Heart right ventricle (tissue), 16 donors: ENCODE measurements around the gene DHX30. TPM values are rescaled to one million over a fixed set of nuclear protein-coding genes. Genes with fewer than 3 reads are reported as not detected.

Experiments
- ATAC-seq, 8 donors: fragments of 200-7000 bp; cut with Tn5 transposase; one replicate each; pipeline ENCODE4 v1.9.1; 2020; ENCODE audit warnings: mild to moderate bottlenecking in 8 of 8, moderate library complexity in 8 of 8, moderate number of reproducible peaks in 1 of 8
- DNase-seq, 2 donors: peaks; one replicate each; pipeline ENCODE4 v3.0.0-alpha.2; 2020
- H3K27ac ChIP-seq, 10 donors: fragments of 200-600 bp; sonication (generic) in 2 of 10; one replicate each; pipeline versions ENCODE4 v1.5.0 to v1.8.0; 2020 to 2022; ENCODE audit warnings: mild to moderate bottlenecking in 3 of 10
- H3K27me3 ChIP-seq, 7 donors: fragments of 200-600 bp; one replicate each; pipeline ENCODE4 v1.8.0; 2021 to 2022; ENCODE audit warnings: mild to moderate bottlenecking in 2 of 7
- H3K36me3 ChIP-seq, 9 donors: fragments of 200-600 bp; sonication (generic) in 1 of 9; one replicate each; pipeline versions ENCODE4 v1.5.0 to v1.8.0; 2020 to 2022; ENCODE audit warnings: mild to moderate bottlenecking in 2 of 9
- H3K4me1 ChIP-seq, 9 donors: fragments of 200-600 bp; sonication (generic) in 1 of 9; one replicate each; pipeline versions ENCODE4 v1.5.0 to v1.8.0; 2020 to 2022; ENCODE audit warnings: mild to moderate bottlenecking in 4 of 9
- H3K4me3 ChIP-seq, 10 donors: fragments of 200-600 bp; sonication (generic) in 2 of 10; one replicate each; pipeline versions ENCODE4 v1.5.0 to v1.8.0; 2020 to 2022; ENCODE audit warnings: mild to moderate bottlenecking in 7 of 10, moderate library complexity in 2 of 10
- H3K9me3 ChIP-seq, 11 donors: fragments of 200-600 bp in 10 of 11; sonication (generic) in 2 of 11; one replicate each; pipeline versions ENCODE4 v1.5.0 to v1.8.0; 2013 to 2022; ENCODE audit warnings: mild to moderate bottlenecking in 2 of 11, control low read depth in 1 of 11, moderate library complexity in 1 of 11
- WGBS, 2 donors: extraction: QIAGEN DNeasy Blood & Tissue Kit; methylation state at CpG; one replicate each; pipeline ENCODE4 v1.1.7; 2013; ENCODE audit warnings: inconsistent platforms in 1 of 2; 5-methylcytosine and 5-hydroxymethylcytosine counted together
- intact Hi-C, 10 donors: fragments of 100-400 bp; cut with DNase I; formaldehyde crosslinking; loops; one replicate each; pipeline versions ENCODE4 v1.11.1 to v1.14.2; 2022
- polyA plus RNA-seq, 2 donors: library from polyadenylated mRNA; stranded (reverse); fragments of 200-250 nt; gene quantifications; one replicate each; pipeline ENCODE4 v1.2.3, GENCODE V29; 2013
- total RNA-seq, 10 donors: library from RNA; stranded (reverse); fragmentation: NEBNext Ultra II Directional in 3 of 10; extraction: Animal tissue kit (Norgen Biotek cat#: 25700) in 3 of 10; gene quantifications; one replicate each; pipeline versions ENCODE4 v1.2.1 to v1.2.4, GENCODE V29; 2021 to 2023
- TF ChIP-seq, protein P1 (sequence below), 9 donors: fragments of 200-600 bp; sonication (generic) in 2 of 9; IDR thresholded peaks; one replicate each; pipeline versions ENCODE4 v1.5.0 to v1.8.0; 2021 to 2022; ENCODE audit warnings: antibody characterized with exemption in 9 of 9, mild to moderate bottlenecking in 5 of 9, moderate library complexity in 1 of 9
- donor health status: Arrhythmogenic right ventricular cardiomyopathy.
- donor health status: ischemic (EF 13 %, LVEDD 7.1; RV severe dilation, severe dysfunction).
- donor health status: healthy with polysubstance abuse.
- donor health status: DM: no; HTN: yes; CAD: no.
- donor health status: DM: no; HTN: no; CAD: no.
- donor health status: ischemic (EF 25% LVEDD 6.9; RV normal size, moderate dysfunction).
- donor health status: ischemic (EF 25% LVEDD 5.7; RV mildly dilated, moderate dysfunction).
- donor health status: healthy.
- donor health status: DM: yes; HTN: yes; CAD: no.
- donor health status: Ischemic cardiomyopathy.
- donor health status: ischemic (EF 35%, LVEDD 5.7; RV mildly dilated, moderate dysfunction).
- donor health status: nonischemic (EF 11% LVEDD 7.7; RV severe dilation, severe dysfunction).
- donor health status: DM: yes; HTN: yes; CAD: no.
- donor health status: PGD.
- donor health status: ischemic (EF 29% LVEDD 5.4; RV normal size, mild dysfunction).
- donor health status: nonischemic (EF 23%, LVEDD 6.1; RV moderate dilation, normal function).

DHX30 gene
- total and polyA plus RNA-seq, 12 donors = 31.2 to 56.4 (median 44.5) TPM

GRCh38 chr3:47794544-47794943 lies 8.4 kb upstream of the DHX30 start:
- H3K36me3 ChIP-seq = no peaks in the 10 kb centered on the region
- peaks cover 0 to 8% (median 0%) of the 10 kb centered on the region in 11 donors for H3K9me3 ChIP-seq
- ATAC-seq (no peak), DNase-seq (no peak)
- no peak overlapping the region for H3K4me3 ChIP-seq
- no peak overlapping the region for H3K27ac ChIP-seq
- 80 to 84% methylated on average over 4 of the region's 4 CpGs for WGBS, 2 donors
- H3K27me3 ChIP-seq = no peaks in the 10 kb centered on the region
- TF ChIP-seq, protein P1, sequence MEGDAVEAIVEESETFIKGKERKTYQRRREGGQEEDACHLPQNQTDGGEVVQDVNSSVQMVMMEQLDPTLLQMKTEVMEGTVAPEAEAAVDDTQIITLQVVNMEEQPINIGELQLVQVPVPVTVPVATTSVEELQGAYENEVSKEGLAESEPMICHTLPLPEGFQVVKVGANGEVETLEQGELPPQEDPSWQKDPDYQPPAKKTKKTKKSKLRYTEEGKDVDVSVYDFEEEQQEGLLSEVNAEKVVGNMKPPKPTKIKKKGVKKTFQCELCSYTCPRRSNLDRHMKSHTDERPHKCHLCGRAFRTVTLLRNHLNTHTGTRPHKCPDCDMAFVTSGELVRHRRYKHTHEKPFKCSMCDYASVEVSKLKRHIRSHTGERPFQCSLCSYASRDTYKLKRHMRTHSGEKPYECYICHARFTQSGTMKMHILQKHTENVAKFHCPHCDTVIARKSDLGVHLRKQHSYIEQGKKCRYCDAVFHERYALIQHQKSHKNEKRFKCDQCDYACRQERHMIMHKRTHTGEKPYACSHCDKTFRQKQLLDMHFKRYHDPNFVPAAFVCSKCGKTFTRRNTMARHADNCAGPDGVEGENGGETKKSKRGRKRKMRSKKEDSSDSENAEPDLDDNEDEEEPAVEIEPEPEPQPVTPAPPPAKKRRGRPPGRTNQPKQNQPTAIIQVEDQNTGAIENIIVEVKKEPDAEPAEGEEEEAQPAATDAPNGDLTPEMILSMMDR (IDR thresholded peaks at IDR 0.05) = no peak
- intact Hi-C loops = loop anchor here in 1 of 10 donors (5.0 kb wide), 1 partner anchor 272 kb away; no protein-coding TSS in a partner anchor
- peaks cover 0 to 1% (median under 1%) of the 10 kb centered on the region in 9 donors for H3K4me1 ChIP-seq

GRCh38 chr3:47799733-47800132 lies 3.2 kb upstream of the DHX30 start:
- TF ChIP-seq, protein P1 (IDR thresholded peaks at IDR 0.05) = peak in 4 of 9 donors; percentile 15 to 38 (median 22)
- Histone ChIP-seq H3K27me3 (no peaks in the 10 kb centered on the region), H3K36me3 (no peaks in the 10 kb centered on the region), H3K4me3 (no peak overlapping the region), H3K4me1 (peaks cover 6 to 25% (median 20%) of the 10 kb centered on the region in 9 donors), H3K27ac (no peak overlapping the region), H3K9me3 (no peaks in the 10 kb centered on the region)
- ATAC-seq (no peak), DNase-seq (no peak)
- intact Hi-C loops = loop anchor here in 1 of 10 donors (5.0 kb wide), 1 partner anchor 287 kb away; the partner anchor contains the start of gene ELP6
- 91 to 93% methylated on average over 4 of the region's 4 CpGs for WGBS, 2 donors

DNA sequence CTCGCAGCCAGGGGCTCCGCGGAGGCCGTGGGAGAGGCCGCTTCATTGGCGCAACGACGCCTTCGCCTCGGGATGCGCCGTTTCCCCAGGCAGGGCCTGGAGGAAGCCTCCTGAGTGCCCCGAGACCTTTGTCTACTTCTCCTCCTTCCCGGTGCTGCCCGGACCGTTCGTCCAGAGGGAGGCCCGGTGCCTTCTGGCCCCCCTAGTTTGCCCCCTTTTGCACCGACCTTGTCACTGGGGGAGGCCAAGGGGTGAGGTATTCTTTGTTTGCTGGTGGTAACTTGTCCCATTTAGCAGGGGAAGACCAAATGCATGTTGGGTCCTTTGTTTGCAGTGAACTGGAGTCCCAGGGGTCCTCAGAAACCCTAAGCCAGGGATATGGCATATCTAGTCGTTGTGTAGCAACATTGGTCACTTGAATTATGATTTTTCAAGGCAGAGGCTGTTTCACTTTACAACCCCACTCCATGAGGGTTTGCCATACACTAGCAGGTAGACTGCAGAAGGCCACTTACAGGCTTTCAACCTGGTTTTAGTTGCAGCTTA lies 615 bp downstream of the DHX30 start:
- H3K27ac ChIP-seq = peak overlapping the region; percentile 89 to 99 (median 98)
- intact Hi-C loops = loop anchor here in 1 of 10 donors (5.0 kb wide), 1 partner anchor 291 kb away; the partner anchor contains the start of gene ELP6
- H3K4me3 ChIP-seq = peak overlapping the region; percentile 63 to 96 (median 86)
- TF ChIP-seq, protein P1 (IDR thresholded peaks at IDR 0.05) = no peak
- 0% methylated on average over 20 of the region's 20 CpGs for WGBS, 2 donors
- DNase-seq (no peak), ATAC-seq (no peak)
- peaks cover 0 to 35% (median 7%) of the 10 kb centered on the region in 9 donors for H3K36me3 ChIP-seq
- no peaks in the 10 kb centered on the region for H3K27me3 ChIP-seq
- H3K4me1 ChIP-seq = peaks cover 6 to 27% (median 22%) of the 10 kb centered on the region in 9 donors
- no peaks in the 10 kb centered on the region for H3K9me3 ChIP-seq

DNA sequence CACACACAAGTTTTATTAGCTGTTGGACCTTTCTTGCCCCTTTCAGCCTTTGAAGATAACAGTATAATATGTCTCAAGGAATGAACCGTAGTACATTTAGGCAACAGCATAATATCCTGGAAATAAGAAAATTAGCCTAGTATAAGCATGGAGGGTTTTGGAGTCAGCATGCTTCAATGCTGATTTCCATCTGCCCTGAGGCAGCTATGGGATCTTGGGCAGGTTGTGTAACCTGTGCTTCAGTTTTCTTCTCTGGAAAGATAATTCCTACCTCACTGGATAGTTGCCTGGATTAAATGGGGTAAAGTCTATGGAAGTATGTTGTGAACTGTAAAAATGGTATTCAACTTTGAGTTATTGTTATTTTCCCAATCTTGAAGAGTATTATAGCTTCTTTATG lies 1.6 kb downstream of the DHX30 start:
- Histone ChIP-seq H3K27ac (peak overlapping the region in 2 of 10 donors; percentile 96 to 98), H3K27me3 (no peaks in the 10 kb centered on the region), H3K4me3 (no peak overlapping the region), H3K9me3 (no peaks in the 10 kb centered on the region), H3K36me3 (peaks cover 0 to 45% (median 10%) of the 10 kb centered on the region in 9 donors), H3K4me1 (peaks cover 6 to 27% (median 22%) of the 10 kb centered on the region in 9 donors)
- DNase-seq (no peak), ATAC-seq (no peak)
- WGBS, 2 donors = 89 to 94% methylated on average over 1 of the region's 1 CpG
- TF ChIP-seq, protein P1 (IDR thresholded peaks at IDR 0.05) = no peak
- intact Hi-C loops = loop anchor here in 1 of 10 donors (5.0 kb wide), 1 partner anchor 292 kb away; the partner anchor contains the start of gene ELP6
